Right forelimb (tissue), 1 donor: ENCODE results near the gene IFT88.

ENCODE experiments used
- DNase-seq: peaks from one replicate; pipeline ENCODE4 v3.0.0-alpha.2; 2018

Gene IFT88

DNA sequence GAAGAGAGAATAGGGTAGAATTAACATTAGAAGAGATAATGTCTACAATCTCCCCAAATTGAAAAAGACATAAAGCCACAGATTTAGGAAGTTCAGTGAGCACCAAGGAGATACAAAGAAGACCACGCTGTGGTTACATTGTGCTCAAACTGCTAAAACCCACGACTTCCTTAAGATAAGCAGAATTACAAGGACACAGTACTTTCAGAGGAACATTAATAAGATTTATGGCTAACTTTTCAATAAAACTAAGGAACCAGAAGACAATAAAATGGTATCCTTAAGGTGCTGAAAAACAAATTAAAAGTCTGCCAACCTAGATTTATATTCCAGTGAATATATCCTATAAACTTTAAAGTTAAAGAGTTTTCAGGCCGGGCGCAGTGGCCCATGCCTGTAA lies 129.1 kb downstream of the IFT88 start:
- no peak for DNase-seq

DNA sequence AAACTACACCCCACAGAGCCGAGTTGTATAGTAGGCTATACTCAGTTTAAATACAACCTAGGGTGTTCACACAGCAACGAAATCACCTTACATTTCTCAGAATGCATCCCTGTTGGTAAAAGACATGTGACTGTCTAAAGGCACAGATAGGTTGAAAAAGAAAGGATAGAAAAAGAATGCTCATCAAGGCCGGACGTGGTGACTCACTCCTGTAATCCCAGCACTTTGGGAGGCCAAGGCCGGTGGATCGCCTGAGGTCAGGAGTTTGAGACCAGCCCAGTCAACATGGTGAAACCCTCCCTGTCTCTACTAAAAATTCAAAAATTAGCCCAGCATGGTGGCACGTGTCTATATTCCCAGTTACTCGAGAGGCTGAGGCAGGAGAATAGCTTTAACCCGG lies 132.8 kb downstream of the IFT88 start:
- no peak for DNase-seq

DNA sequence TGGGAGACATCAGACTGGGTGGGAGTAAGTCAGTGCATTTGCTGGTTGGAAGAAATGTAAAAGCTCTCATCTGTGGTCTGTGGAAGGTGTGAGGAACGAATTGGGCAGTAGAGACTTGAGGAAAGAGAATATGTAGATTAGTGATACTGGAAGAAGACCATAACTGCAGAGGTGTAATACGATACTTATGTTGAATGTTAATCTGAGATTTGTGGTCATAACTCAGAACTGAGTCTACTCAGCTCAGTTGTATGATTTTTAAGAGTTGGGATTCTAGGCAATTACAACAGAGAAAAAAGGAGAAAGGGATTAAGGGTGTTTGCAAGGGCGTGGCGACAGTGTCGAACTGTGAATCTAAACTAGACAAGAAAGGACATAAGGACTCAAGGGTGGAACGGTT lies 133.3 kb downstream of the IFT88 start:
- DNase-seq, result no peak

DNA sequence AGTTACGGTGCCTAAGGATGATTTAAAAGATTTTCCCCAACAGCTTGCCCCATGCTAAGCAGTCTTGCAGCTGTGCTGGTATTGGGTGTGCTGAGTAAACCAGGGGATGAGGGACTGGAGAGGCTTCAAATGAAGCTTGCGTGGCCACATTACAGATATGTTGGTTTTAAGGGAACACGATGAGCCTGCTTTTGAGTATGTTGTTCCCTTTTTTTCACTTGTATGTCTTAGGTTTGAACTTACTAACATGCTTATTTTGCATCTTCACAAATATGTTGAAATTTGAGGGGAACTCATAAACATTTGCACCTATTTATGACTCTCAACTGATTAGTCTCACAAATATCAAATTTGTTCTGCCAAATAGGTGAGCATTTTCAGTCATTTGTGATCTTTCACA lies 134.5 kb downstream of the IFT88 start:
- DNase-seq, result no peak

DNA sequence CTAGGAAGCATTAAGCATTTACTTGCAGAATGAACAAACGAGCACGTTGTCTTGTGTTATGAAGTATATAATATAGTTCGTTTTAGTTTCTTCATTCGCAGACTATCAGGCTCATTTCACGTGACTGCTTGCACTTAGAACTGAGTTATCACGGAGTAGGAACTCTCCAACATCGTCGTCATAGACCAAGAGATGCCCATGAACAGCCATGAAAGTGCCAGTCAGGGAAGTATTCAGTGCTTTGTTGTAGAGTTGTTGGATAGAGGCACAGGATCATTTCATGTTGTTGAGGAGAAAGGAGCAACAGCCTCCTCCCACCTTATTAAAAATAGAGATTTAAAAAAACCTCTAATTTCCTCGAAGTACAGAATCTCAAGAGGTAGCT lies 135.6 kb downstream of the IFT88 start:
- no peak for DNase-seq

DNA sequence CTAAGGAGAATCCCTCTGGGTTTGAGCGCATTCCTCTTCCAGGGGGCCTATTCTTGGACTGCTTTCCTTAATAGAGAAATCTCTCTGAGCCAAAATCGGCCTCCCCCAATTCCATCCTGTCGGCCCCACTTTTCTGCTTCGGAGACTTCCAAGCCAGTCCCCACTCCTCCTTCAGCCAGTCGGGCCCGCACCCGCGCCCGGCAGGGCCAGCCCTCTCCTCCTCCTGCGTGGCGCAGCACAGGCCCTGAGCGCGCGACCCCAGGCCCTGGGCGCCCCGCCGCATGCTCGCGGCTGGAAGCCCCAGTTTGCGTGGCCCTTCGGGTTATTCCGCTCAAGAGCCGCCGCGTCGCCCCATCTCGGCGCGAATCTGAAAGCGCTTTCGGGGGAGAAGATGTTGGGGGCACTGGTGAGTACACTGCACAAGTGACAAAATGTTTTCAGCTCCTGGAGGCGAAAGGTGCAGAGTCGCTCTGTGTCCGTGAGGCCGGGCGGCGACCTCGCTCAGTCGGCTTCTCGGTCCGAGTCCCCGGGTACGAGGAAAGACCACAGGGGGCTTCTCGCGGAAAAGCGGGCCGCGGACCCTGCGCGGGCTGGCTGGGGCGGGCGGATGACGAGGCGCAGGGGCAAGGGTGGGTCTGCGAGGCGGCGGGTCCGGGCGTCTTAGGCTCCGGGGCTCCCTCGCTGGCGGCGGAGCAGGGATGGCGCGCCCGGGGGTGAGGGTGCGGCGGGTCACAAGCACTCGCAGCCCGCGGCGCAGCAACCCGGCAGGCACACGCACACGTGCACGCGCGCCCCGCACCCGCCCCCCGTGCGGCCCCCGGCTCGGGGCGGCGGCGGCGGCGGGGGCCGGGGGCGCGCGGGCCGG lies 136.2 kb downstream of the IFT88 start, which contains the start of gene IL17D:
Gene IL17D (plus strand): TSS at position 785 of the 865 bp plus-strand sequence. CDS start 303 bp downstream, outside the sequence.
- peak; percentile 81 for DNase-seq

DNA sequence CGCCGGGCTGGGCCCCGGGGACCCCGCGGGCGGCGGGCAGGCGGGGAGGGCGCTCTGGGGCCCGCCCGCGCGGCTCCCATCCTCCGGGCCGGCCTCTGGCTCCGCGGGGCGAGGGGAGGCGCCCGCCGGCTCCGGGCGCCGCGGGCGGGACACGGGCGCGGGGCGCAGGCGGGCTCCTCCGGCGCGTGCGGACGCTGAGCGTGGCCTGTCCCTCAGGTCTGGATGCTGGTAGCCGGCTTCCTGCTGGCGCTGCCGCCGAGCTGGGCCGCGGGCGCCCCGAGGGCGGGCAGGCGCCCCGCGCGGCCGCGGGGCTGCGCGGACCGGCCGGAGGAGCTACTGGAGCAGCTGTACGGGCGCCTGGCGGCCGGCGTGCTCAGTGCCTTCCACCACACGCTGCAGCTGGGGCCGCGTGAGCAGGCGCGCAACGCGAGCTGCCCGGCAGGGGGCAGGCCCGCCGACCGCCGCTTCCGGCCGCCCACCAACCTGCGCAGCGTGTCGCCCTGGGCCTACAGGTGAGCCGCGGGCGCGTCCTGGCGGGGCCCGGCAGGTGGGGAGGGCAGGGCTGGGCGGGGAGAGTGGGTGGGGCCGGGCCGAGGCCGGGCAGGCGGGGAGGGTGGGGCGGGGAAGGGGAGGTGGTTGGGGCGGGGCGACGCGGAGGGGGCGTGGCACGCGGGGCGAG lies 137.0 kb downstream of the IFT88 start:
- peak; percentile 88 for DNase-seq

DNA sequence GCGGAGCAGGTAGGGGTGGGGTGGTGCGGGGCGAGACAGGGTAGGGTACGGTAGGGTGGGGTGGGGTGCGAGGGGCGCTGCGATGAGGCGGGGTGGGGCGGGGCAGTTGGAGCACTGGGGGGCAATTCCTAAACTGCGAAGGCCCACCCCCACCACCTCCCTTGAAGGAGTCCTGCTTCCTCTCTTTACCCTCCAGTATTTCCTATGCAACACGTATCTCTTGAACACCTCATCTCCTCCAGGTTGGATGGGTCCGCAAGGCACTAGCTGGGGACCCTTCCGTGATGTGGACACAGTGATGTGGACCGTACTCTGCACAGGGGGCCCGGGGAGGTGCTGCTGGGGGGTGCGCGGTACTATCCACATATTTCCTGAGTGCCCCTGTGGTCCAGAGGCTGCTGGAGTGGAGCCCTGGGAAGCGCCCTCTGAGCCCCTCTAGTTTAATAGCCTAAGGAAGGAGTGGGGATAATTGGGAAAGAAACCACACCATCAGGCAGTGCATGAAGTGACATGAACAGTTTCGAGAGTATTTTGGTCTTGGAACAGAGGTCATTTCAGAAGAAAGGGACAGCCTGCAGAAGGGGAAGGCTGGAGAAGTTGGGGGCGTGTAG lies 137.6 kb downstream of the IFT88 start:
- DNase-seq, result no peak

DNA sequence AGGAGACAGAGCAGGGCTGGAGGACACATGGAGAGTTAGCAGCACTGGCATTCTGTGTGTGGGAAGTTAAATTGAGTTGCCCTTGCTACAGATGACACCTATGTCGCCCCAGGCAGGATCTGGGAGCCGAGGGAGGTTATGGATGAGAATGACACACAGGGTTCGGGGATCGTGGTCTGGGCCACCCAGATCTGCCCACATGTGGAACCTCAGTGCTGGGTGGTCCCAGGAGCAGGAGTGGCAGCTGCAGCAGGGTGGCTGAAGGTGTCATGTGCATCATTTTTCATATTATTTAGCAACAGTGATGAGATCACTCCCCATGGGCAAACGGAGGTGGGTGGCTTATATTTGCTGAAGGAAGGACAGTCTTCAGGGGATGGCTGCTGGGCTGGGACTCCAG lies 139.7 kb downstream of the IFT88 start:
- DNase-seq, result no peak

DNA sequence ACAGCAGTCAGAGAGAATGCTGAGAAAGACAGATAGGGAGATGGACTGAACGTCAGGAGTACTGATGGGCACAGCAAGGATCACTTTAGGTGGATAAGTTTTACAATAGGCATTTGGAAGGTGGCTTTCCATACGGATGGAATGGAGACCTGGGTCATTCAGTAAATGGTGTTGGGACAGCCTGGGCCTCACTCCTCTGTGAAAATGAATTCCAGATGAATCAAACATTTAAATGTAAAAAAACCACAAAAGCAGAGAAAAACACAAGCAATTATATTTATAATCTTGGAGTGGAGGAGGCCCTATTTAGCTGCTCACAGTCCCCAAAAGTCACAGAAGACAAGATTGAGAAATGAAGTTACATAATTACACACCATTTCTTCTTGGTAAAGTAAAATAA lies 141.3 kb downstream of the IFT88 start:
- DNase-seq, result no peak

DNA sequence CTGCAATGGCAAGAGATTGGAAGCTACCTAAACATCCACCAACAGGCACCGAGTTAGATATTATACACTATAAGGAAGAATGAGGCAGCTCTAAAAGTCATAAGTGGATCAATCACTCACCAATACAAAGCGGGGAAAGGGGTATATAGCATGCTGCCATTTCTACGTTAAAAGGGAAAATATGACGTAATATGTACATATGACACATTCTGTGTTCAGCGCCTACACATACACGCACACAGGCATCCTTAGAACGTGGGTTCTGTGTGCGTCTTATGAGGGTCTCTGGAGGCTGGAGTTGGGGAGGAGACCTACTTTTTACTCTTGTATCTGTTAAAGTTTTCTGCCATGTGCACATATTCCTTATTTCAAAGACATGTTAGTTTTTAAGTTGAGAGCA lies 142.4 kb downstream of the IFT88 start:
- no peak for DNase-seq

DNA sequence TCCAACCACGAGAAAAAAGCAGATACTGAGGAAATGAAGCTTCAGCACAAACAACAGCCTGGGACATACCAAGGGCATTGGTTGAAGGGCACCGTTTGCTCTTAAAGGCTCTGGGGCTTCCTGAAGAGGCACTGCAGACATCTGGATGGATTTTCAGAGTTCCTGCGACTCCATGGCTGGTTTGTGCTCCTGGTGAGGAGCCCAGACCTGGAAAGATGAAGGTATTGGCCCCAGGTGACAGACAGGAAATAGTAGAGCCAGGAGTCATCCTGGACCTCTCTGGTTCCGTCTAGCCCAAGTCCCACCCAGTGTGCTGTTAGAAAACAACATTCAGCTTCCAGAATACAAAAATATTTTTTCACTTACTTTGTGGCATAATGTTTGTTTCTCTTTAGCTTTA lies 142.8 kb downstream of the IFT88 start:
- no peak for DNase-seq

DNA sequence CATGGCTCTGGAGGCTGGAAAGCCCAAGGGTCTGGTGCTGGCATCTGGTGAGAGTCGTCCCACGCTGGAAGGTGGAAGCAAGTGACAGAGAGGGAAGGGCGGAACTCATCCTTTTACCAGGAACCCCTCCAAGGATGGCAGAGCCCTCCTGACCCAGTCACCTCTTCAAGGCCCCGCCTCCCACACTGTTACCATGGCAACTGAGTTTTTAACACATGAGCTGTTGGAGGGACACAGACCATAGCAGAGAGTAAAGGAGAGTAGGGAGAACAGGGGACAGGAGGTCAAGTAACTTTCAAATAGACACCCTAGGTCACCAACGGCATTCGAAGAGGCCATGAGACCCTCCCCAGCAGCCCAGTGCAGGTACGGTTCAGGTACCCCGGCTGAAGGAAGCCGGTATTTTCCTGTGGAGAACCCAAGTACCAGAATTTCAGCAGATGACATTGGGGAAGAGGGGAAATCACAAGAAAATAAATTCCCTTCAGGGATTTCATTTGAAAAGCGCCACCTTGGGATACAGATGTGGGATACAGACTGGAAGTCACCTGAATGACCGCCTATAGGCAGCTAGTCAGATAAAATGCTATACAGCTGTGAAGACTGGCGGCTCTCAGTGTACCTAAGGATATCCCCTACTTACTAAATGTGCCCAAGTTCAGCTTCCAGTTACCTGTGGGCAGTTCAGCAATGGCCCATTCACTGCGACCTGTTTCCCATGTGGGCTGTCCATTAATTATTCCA lies 144.5 kb downstream of the IFT88 start:
- DNase-seq, result no peak

DNA sequence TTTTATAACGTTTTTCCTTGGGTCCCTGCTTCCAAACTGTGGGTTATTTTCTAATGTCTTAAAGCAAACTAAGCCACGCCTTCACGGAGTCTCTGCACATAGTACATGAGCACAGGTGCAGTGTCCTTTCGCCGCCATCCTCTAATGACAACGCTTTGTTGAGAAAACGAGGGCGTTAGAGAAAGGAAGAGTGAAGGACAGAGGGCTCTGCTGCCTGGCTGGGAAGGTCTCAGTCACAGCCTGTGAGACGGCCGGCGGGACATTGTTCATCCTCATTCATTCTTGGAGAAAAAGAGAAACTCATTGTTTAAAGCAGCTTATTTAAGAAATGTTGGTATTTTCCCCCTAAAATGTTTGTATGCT lies 146.0 kb downstream of the IFT88 start:
- DNase-seq, result no peak

DNA sequence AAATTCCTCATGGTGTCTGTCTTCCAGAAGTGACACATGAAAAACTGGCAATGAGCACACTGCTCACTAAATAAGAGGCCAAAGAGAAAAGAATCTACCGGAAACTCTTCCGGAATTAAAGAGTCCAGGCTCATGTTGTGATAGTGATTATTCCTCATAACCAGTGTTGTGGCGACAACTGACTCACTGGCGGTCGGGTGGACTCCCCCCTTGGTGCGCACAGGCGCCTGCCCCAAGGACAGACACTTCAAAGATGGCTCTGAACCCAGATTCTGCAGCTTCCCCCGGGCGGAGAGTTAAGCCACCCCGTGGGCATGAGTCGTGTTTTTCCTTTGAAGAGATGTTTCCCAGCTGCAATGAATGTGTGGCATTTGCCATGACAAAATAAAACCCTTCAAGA lies 146.8 kb downstream of the IFT88 start:
- no peak for DNase-seq

DNA sequence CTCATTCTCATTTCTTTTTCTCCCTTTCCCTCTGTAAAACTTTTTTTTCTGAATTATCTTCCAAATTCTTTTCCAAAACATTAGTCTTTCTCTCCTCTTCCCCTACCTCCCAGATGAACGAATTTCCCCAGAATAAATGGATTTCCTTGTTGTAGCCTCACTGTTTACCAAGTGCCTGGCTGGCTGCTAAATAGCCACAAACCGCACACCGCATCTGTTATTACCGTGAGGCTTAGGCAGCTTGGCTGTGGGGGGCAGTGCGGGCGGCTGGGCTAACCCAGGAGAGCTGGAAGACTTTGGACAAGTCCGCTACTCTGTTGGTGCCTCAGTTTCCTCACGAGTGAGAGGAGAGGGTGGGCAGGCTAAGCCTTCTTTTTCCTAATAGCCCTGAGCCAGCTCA lies 147.2 kb downstream of the IFT88 start:
- no peak for DNase-seq

DNA sequence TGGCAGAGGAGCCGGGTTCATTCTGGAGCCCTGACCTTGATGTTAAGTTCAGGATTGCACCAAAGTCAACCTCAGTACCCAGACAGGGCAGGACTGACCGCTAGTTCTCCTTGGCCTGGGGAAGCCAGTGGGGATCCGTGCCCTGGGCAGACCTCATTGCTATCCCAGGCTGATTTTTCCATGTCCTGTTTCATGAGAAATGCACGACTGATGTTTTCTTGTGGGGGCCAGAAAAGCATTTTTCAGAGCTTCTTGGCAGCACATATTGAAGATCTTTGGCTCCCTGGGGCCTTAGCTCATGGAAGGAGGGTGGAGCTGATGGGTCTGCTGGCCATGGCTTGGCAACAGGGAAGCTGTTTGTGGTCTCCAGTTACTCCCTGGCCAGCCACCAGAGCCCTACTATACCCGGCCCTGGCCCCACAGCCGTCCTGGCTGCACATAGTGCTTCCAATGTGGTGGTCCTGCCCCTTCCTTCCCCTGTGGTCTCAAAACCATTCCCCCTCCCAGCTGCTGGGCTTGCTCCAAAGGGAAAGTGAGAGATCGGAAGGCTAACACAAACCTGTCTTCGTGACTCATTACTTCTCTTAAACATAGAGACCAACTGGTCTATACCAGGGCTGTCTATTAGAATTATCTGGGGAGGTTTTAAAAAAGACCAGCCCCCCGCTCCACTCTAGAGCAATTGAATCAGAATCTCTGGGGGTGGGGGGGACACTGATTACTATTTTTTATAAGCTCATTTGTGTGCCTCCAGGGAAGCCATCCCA lies 147.8 kb downstream of the IFT88 start:
- DNase-seq, result peak; percentile 94

DNA sequence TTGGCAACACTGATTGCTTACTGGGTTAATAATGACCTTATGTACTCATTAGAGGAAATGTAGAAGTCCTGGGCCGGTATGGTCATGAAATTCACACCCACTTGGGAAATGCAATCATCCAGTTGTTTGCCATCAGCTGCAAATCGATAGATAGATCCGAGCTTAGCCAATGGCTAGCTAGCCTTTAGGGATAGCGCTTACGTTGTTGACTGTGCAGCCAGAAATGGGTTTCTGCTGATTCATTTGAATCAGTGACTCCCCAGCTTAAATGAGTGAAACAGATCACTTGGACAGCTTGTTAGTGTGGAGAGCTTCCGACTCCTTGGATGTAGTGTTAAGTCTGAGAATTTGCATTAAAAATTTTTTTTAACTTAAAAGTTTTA lies 148.4 kb downstream of the IFT88 start:
- no peak for DNase-seq

DNA sequence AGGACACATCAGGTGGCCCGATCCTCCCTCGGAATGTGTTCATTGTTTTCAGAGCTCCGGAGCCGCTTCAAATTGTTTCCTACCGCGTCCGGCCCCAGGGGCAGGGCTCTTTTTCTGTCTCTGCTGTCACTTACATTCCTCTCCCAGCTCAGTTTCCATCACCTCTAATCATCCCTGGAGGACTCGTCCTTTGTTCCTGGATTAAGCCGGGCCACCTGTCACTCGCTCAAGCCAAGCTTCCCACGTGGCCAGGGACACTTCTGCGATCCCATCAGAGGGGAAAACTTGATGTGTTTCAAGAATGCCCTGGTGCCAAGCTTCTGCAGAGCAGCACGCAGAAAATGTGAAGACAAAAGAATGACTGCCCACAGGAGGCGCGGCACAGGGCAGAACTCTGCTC lies 150.0 kb downstream of the IFT88 start:
- DNase-seq, result no peak

DNA sequence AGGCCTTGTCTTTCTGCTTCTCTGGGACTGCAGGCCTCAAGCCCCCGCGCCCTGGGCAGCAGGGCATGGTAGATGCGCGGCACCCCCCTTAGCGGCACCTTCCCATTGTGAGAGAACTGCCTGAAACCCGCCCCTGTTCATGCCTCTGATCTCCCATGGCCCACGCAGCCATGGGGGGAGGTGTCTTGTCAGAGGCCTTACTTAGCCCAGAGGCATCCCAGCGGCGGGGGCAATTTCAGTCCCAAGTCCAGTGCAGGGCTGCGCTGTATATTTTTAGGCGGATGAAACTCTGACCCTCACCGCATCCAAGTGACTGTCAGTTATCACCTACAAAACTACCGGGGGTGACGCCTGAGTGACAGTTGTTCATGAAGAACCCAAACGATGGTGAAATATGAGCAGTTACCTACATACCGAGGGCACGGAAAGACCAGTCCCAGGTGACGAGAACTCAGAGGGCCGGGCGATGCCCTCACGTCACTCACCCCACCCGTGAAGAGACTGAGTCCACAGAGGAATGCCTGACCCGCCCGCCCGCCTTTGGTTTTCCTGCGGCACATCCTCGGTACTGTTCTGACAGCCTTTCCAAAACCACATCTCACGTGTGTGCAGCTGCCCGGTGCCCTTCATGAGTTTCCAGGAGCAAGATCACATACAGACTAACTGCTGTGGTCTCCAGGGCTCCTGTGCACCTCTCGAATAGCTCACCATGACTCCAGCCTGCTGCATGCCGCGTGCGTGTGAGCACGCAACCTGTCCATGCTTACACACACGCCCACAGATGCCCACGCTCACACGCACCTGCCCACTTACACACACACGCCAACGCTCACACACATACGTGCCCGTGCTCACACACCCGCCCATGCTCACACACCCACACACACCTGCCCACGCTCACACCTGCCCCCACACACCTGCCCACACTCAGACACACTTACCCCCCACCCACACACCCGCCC lies 150.9 kb downstream of the IFT88 start:
- no peak for DNase-seq

DNA sequence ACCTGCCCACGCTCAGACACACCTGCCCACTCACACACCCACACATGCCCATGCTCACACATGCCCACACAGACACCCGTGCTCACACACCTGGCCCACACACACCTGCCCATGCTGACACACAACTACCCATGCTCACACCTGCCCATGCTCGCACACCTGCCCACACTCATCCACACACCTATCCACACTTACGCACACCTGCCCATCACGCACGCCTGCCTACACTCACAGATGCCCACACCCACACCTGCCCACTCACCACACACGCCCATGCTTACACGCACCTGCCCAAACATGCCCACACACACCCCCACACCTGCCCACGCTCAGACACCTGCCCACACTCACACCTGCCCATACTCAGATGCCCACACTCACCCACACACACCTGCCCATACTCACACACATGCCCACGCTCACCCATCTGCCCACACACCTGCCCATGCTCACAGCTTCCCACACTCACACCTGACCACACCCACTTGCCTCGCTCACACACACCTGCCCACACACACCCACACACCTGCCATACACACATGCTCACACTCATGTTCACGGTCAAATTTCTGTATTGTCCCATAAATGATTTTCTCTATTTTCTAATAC lies 152.1 kb downstream of the IFT88 start:
- no peak for DNase-seq
